Esophagus squamous epithelium (tissue), 5 donors: ENCODE results near the gene DIS3L2. TPM values are rescaled to one million over a fixed set of nuclear protein-coding genes. Genes with fewer than 3 reads are reported as not detected.
"Not testable (repeated sequence)": the region's sequence is repeated elsewhere in the genome, so short reads cannot be mapped to it uniquely, and the experiment has no call there.

ENCODE experiments used
- DNase-seq: peaks from one replicate; lab custom pipeline; 2025; lab: John Stamatoyannopoulos, UW
- H3K27ac ChIP-seq, 4 donors: fragments of 200-600 bp; sonication (generic); one replicate each; pipeline ENCODE4 v1.5.1; 2016 to 2019; ENCODE audit warnings: mild to moderate bottlenecking in 1 of 4
- H3K27me3 ChIP-seq, 4 donors: fragments of 200-600 bp; sonication (generic); 1 replicate in 3 of 4; 2 replicates in 1 of 4; pipeline versions ENCODE4 v1.5.1 to v1.6.0; 2017 to 2021; ENCODE audit warnings: antibody characterized with exemption in 1 of 4
- H3K36me3 ChIP-seq, 3 donors: fragments of 200-600 bp; sonication (generic); one replicate each; pipeline ENCODE4 v1.5.1; 2016 to 2019
- H3K4me1 ChIP-seq, 3 donors: fragments of 200-600 bp; sonication (generic); one replicate each; pipeline ENCODE4 v1.5.1; 2017 to 2019
- H3K4me3 ChIP-seq, 4 donors: fragments of 200-600 bp; sonication (generic); 1 replicate in 3 of 4; 2 replicates in 1 of 4; pipeline ENCODE4 v1.5.1; 2016 to 2019; ENCODE audit warnings: mild to moderate bottlenecking in 2 of 4, moderate library complexity in 1 of 4
- H3K9me3 ChIP-seq, 3 donors: fragments of 200-600 bp; sonication (generic); one replicate each; pipeline ENCODE4 v1.5.1; 2016 to 2019
- POLR2A ChIP-seq, 4 donors: fragments of 450-650 bp; IDR thresholded peaks; one replicate each; pipeline ENCODE4 v1.6.1; 2017; ENCODE audit warnings: antibody characterized with exemption in 4 of 4, mild to moderate bottlenecking in 4 of 4, moderate library complexity in 3 of 4
- WGBS, 2 donors: methylation state at CpG; one replicate each; pipeline ENCODE4 v1.1.5; 2018; 5-methylcytosine and 5-hydroxymethylcytosine counted together
- intact Hi-C: fragments of 100-400 bp; cut with DNase I; formaldehyde crosslinking; loops from one replicate; pipeline ENCODE4 v1.15.0; 2022
- total RNA-seq, 4 donors: library from RNA; depleted of rRNA; stranded (reverse); fragments of >200 nt; gene quantifications; one replicate each; pipeline ENCODE4 v1.1.0, GENCODE V29; 2016
- TF ChIP-seq, protein P1 (sequence below), 6 experiments: fragments of 450-650 bp in 4 of 6; fragments of 200-600 bp in 2 of 6; sonication (generic) in 2 of 6; IDR thresholded peaks; one replicate each; pipeline ENCODE4 v1.5.1; 2016 to 2019; ENCODE audit warnings: antibody characterized with exemption in 6 of 6, mild to moderate bottlenecking in 4 of 6, moderate library complexity in 4 of 6
- donor health status: DM: yes; HTN: yes; CAD: no.

The DIS3L2 gene
- total RNA-seq, 4 donors from 2014 or later: 14.5 to 42.8 (median 32.4) TPM

DNA sequence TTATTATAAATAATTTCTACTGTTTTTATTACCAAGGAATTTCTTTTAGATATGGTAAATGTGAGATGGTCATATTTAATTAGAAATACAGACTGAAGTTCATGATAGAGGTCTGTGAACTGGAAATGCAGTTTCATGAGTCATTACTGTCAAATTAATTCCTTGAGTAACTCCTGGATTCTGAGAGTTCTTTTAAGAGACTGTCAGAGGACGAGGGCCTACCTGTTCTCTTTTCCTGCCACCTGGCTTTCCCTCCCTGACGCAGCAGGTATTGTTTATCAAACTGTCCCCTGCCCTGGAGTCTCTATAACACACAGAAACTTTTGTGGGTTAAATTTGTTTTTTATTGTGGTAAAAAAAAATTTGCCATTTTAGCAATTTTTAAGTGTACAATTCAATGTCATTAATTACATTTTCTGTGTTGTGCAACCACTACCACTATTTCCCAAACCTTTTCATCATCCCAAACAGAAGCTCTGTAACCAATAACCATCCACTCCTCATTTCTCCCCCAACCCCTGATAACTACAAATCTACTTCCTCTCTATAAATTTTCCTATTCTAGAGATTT is 142.6 kb downstream of the DIS3L2 start:
- Histone ChIP-seq H3K4me3 (no peak overlapping the region), H3K4me1 (peaks cover 0 to 17% (median 8%) of the 10 kb centered on the region in 3 donors), H3K36me3 (no peaks in the 10 kb centered on the region), H3K27me3 (no peaks in the 10 kb centered on the region), H3K27ac (peak overlapping the region in 1 of 4 donors; percentile 10), H3K9me3 (no peaks in the 10 kb centered on the region)
- TF ChIP-seq POLR2A (IDR thresholded peaks at IDR 0.05): no peak
- TF ChIP-seq, protein P1, sequence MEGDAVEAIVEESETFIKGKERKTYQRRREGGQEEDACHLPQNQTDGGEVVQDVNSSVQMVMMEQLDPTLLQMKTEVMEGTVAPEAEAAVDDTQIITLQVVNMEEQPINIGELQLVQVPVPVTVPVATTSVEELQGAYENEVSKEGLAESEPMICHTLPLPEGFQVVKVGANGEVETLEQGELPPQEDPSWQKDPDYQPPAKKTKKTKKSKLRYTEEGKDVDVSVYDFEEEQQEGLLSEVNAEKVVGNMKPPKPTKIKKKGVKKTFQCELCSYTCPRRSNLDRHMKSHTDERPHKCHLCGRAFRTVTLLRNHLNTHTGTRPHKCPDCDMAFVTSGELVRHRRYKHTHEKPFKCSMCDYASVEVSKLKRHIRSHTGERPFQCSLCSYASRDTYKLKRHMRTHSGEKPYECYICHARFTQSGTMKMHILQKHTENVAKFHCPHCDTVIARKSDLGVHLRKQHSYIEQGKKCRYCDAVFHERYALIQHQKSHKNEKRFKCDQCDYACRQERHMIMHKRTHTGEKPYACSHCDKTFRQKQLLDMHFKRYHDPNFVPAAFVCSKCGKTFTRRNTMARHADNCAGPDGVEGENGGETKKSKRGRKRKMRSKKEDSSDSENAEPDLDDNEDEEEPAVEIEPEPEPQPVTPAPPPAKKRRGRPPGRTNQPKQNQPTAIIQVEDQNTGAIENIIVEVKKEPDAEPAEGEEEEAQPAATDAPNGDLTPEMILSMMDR (IDR thresholded peaks at IDR 0.05): peak in 2 of 6 experiments; percentile 13 to 21
- intact Hi-C loops: no loop called here
- WGBS, 2 donors: 46 to 66% methylated on average over 2 of the region's 2 CpGs
- no peak for DNase-seq

DNA sequence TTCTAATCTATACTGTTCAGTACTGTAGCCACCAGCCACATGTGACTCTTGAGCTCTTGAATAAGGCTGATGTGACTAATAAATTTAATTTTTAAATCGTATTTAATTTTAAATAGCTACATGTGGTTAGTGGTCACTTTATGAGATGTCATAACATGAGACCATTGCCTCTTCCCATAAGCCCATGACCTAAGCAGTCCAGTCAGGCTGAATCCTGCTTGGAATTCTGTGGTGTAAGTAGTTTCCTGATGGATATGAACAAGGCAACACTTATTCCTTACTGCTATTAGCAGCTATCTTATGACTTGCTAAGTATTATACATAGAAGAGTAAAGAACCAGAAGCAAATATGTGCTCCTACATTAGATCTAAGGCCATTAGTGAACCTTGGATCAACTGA is 150.0 kb downstream of the DIS3L2 start:
- Histone ChIP-seq H3K27ac (no peak overlapping the region), H3K36me3 (no peaks in the 10 kb centered on the region), H3K27me3 (no peaks in the 10 kb centered on the region), H3K4me1 (no peaks in the 10 kb centered on the region), H3K9me3 (no peaks in the 10 kb centered on the region), H3K4me3 (no peak overlapping the region)
- intact Hi-C loops: no loop called here
- no peak for DNase-seq
- TF ChIP-seq, protein P1 (IDR thresholded peaks at IDR 0.05): no peak
- TF ChIP-seq POLR2A (IDR thresholded peaks at IDR 0.05): no peak
- WGBS, 2 donors: 81 to 85% methylated on average over 1 of the region's 1 CpG

DNA sequence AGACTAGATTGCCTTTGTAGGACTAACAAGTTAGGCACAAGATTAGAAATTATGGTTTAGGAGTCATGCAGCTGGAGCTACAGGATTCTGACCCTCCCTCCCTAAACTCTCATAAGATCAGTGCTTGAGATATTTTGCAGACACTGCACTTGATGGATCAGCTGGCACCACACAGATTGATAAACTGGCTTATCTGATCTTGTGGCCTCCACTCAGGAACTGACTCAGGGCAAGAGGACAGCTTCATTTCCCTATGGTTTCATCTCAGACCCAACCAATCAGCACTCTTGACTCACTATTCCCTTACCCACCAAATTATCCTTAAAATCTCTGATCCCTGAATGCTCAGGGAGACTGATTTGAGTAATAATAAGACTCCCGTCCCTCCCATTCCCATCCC is 152.3 kb downstream of the DIS3L2 start:
- H3K4me3 ChIP-seq: no peak overlapping the region
- H3K27ac ChIP-seq: no peak overlapping the region
- H3K4me1 ChIP-seq: no peaks in the 10 kb centered on the region
- no peaks in the 10 kb centered on the region for H3K36me3 ChIP-seq
- intact Hi-C loops: no loop called here
- WGBS, 2 donors: 43 to 67% methylated on average over 1 of the region's 1 CpG
- TF ChIP-seq, protein P1 (IDR thresholded peaks at IDR 0.05): no peak
- TF ChIP-seq POLR2A (IDR thresholded peaks at IDR 0.05): no peak
- H3K9me3 ChIP-seq: no peaks in the 10 kb centered on the region
- no peak for DNase-seq
- no peaks in the 10 kb centered on the region for H3K27me3 ChIP-seq

DNA sequence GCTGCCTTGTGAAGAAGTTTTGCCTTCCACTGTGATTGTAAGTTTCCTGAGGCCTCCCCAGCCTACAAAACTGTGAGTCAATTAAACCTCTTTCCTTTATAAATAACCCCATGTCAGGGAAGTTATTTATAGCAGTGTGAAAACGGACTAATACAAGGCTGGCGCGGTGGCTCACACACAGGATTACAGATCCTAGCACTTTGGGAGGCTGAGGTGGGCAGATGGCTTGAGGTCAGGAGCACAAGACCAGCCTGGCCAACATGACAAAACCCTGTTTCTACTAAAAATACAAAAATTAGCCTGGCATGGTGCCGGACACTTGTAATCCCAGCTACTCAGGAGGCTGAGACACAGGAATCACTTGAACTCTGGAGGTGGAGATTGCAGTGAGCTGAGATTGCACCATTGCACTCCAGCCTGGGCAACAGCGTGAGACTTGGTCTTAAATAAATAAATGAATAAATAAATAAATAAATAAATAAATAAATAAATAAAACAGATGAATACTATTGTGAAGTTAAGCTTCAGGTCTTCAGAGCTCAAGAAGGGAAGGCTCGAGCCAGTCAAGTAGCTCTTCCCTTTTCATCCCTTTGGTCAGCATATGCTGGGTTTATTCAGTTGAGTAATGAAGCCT is 154.3 kb downstream of the DIS3L2 start:
- intact Hi-C loops, H3K27me3 ChIP-seq, H3K4me1 ChIP-seq, H3K36me3 ChIP-seq, DNase-seq, H3K9me3 ChIP-seq, H3K4me3 ChIP-seq, H3K27ac ChIP-seq: not testable (repeated sequence)
- WGBS, 2 donors: 91 to 93% methylated on average over 3 to 6 of the region's 6 CpGs

DNA sequence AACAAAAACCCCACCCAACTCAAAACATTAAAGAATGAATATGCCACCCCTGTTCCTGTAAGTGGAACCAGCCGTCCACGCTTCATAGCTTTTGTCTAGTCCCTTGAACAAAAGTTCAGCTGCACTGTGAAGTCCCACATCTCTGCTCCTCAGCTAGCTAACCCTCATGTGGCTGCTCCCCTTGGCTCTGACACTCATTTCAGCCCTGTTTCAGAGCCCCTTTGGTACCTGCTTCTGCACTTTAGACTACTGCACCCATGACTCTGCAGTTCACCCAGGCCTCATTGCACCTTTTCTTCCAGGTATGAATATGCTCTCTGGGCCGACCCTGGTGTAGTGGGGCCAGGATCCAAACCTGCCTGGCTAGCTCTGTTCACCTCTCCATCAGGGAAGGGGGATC is 155.3 kb downstream of the DIS3L2 start:
- peaks cover 0 to 9% (median 0%) of the 10 kb centered on the region in 3 donors for H3K4me1 ChIP-seq
- intact Hi-C loops: no loop called here
- H3K27me3 ChIP-seq: no peaks in the 10 kb centered on the region
- no peak overlapping the region for H3K4me3 ChIP-seq
- TF ChIP-seq, protein P1 (IDR thresholded peaks at IDR 0.05): no peak
- TF ChIP-seq POLR2A (IDR thresholded peaks at IDR 0.05): no peak
- no peaks in the 10 kb centered on the region for H3K9me3 ChIP-seq
- 56 to 82% methylated on average over 3 of the region's 3 CpGs for WGBS, 2 donors
- no peak overlapping the region for H3K27ac ChIP-seq
- no peak for DNase-seq
- no peaks in the 10 kb centered on the region for H3K36me3 ChIP-seq
